Stimulated activated memory B cell treated with anti-CD40 and anti-IgM and Interleukin-4, amounts not matched to agents 10 μg/mL and 1 μg/mL and 100 μg/mL, for 72 hours (primary cell): ENCODE results near the gene NR2C2.
A peak's percentile ranks its signal among the peaks of the same experiment; 100 is the strongest.

Experiments
- ATAC-seq: fragments of 150-1000 bp; cut with Tn5 transposase; 2 replicates; pipeline ENCODE4 v1.10.0; 2021
- H3K27ac Mint-ChIP-seq: one replicate; pipeline ENCODE4 v1.8.0; 2022; ENCODE audit warnings: mild to moderate bottlenecking, mixed read lengths
- H3K27me3 Mint-ChIP-seq: one replicate; pipeline ENCODE4 v1.8.0; 2022; ENCODE audit warnings: mixed read lengths
- H3K36me3 Mint-ChIP-seq: one replicate; pipeline ENCODE4 v1.8.0; 2022; ENCODE audit warnings: mixed read lengths
- H3K4me1 Mint-ChIP-seq: one replicate; pipeline ENCODE4 v1.8.0; 2022; ENCODE audit warnings: mixed read lengths
- H3K4me3 Mint-ChIP-seq: one replicate; pipeline ENCODE4 v1.8.0; 2022; ENCODE audit warnings: mild to moderate bottlenecking, moderate library complexity, mixed read lengths
- H3K9me3 Mint-ChIP-seq: one replicate; pipeline ENCODE4 v1.8.0; 2022; ENCODE audit warnings: mixed read lengths

The NR2C2 gene

GRCh38 chr3:14933820-14934425 is 13.5 kb upstream of the NR2C2 start:
- no peak for ATAC-seq
- Mint-ChIP-seq H3K27ac (no peak overlapping the region), H3K36me3 (no peaks in the 10 kb centered on the region), H3K27me3 (no peaks in the 10 kb centered on the region), H3K4me1 (no peaks in the 10 kb centered on the region), H3K9me3 (no peaks in the 10 kb centered on the region), H3K4me3 (no peak overlapping the region)

DNA sequence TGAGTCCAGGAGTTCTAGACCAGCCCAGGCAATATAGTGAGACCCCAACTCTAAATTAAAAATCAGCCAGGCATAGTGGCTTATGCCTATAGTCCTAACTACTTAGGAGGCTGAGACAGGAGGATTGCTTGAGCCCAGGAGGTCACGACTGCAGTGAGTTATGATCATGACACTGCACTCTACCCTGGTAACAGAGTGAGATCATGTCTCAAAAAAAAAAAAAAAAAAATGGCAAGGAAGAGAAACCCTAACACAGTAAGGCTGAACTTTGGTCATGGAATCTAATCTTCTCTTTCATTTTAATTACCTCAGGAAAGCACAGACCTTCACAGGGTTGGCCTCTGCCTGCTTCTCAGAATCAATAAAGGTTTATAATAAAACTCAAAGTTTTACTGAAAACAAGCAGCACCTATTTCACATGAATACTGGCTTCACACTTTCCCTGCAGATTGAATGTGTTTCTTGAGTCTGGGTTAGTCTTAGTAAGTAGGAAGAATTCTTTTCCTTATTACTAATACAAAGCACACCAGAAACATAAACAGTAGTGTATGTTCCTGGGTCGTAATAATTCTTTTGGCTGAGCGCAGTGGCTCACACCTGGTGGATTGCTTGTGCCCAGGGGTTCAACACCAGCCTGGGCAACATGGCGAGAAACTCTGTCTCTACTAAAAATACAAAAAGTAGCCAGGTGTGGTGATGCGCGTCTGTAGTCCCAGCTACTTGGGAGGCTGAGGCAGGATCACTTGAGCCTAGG is 11.6 kb upstream of the NR2C2 start:
- H3K27ac Mint-ChIP-seq = no peak overlapping the region
- no peaks in the 10 kb centered on the region for H3K27me3 Mint-ChIP-seq
- H3K4me1 Mint-ChIP-seq = no peaks in the 10 kb centered on the region
- no peaks in the 10 kb centered on the region for H3K36me3 Mint-ChIP-seq
- H3K9me3 Mint-ChIP-seq = no peaks in the 10 kb centered on the region
- no peak overlapping the region for H3K4me3 Mint-ChIP-seq
- ATAC-seq = no peak

- H3K9me3 Mint-ChIP-seq = no peaks in the 10 kb centered on the region
- H3K36me3 Mint-ChIP-seq = no peaks in the 10 kb centered on the region
- ATAC-seq = no peak
- H3K4me3 Mint-ChIP-seq = no peak overlapping the region
- H3K27me3 Mint-ChIP-seq = no peaks in the 10 kb centered on the region
- no peak overlapping the region for H3K27ac Mint-ChIP-seq
- H3K4me1 Mint-ChIP-seq = peaks cover 7% of the 10 kb centered on the region
Measured at GRCh38 chr3:14938954-14939353, 8.4 kb upstream of the NR2C2 start.

DNA sequence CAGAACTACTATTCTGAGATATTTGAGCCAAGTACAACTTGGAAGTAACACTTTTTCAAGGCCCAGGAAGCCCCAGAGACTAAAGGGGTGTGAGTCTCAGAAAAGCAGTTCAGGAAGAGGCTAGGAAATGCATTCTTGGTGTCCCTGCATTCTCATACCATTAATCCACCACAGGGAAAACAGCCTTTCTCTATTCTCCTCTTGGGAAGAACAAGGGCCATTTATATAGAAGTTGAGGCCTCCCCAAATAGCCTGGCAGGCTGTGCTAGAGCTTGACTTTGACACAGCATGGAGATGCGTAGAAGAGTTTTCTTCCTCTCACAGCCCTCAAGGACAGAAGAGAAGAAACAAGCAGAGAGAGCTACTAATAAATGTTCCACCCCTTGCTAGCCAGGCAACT is 5.5 kb upstream of the NR2C2 start:
- Mint-ChIP-seq H3K4me1 (peaks cover 20% of the 10 kb centered on the region), H3K27me3 (no peaks in the 10 kb centered on the region), H3K9me3 (no peaks in the 10 kb centered on the region), H3K4me3 (no peak overlapping the region), H3K36me3 (peaks cover 6% of the 10 kb centered on the region), H3K27ac (no peak overlapping the region)
- ATAC-seq = no peak

GRCh38 chr3:14943042-14943441 is 4.3 kb upstream of the NR2C2 start:
- no peak overlapping the region for H3K4me3 Mint-ChIP-seq
- ATAC-seq = no peak
- no peaks in the 10 kb centered on the region for H3K9me3 Mint-ChIP-seq
- peaks cover 6% of the 10 kb centered on the region for H3K36me3 Mint-ChIP-seq
- no peak overlapping the region for H3K27ac Mint-ChIP-seq
- H3K4me1 Mint-ChIP-seq = peaks cover 22% of the 10 kb centered on the region
- H3K27me3 Mint-ChIP-seq = no peaks in the 10 kb centered on the region

- Mint-ChIP-seq H3K27ac (peak overlapping the region; percentile 99), H3K4me3 (peak overlapping the region; percentile 100), H3K9me3 (no peaks in the 10 kb centered on the region), H3K4me1 (peaks cover 36% of the 10 kb centered on the region), H3K27me3 (no peaks in the 10 kb centered on the region), H3K36me3 (peaks cover 6% of the 10 kb centered on the region)
- ATAC-seq = no peak
Measured at GRCh38 chr3:14946236-14946635, 1.1 kb upstream of the NR2C2 start.

- Mint-ChIP-seq H3K27me3 (no peaks in the 10 kb centered on the region), H3K9me3 (no peaks in the 10 kb centered on the region), H3K4me1 (peaks cover 39% of the 10 kb centered on the region), H3K27ac (peak overlapping the region; percentile 99), H3K4me3 (peak overlapping the region; percentile 100), H3K36me3 (peaks cover 6% of the 10 kb centered on the region)
- no peak for ATAC-seq
Measured at GRCh38 chr3:14946739-14947099, 664 bp upstream of the NR2C2 start.

GRCh38 chr3:14947886-14948608 is 664 bp downstream of the NR2C2 start:
- H3K9me3 Mint-ChIP-seq = no peaks in the 10 kb centered on the region
- H3K36me3 Mint-ChIP-seq = peaks cover 6% of the 10 kb centered on the region
- H3K4me1 Mint-ChIP-seq = peaks cover 48% of the 10 kb centered on the region
- peak overlapping the region; percentile 100 for H3K4me3 Mint-ChIP-seq
- H3K27ac Mint-ChIP-seq = peak overlapping the region; percentile 99
- no peaks in the 10 kb centered on the region for H3K27me3 Mint-ChIP-seq
- peak; percentile 96 for ATAC-seq

DNA sequence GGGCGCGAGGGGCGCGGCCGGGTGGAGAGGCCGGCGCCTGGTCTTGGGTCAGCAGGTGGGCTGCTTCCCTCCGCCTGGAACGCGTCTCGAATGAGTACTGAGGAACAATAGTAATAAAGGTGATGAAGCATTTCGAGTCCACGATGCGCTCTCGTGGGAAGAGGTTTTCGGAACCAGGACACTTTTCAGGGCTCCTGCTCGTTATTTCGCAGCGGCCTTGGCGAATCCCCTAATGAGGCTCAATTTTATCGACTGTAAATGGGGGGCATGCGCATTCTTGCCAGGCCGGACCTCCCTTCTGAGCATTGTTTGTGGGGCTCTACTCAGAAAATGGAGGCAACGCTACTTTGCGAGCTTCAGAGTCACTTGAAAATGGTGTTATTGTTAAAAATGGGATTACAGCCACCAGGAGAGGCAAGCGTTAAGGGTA is 1.2 kb downstream of the NR2C2 start:
- no peak for ATAC-seq
- H3K9me3 Mint-ChIP-seq = no peaks in the 10 kb centered on the region
- no peaks in the 10 kb centered on the region for H3K27me3 Mint-ChIP-seq
- peak overlapping the region; percentile 100 for H3K4me3 Mint-ChIP-seq
- H3K27ac Mint-ChIP-seq = peak overlapping the region; percentile 99
- peaks cover 44% of the 10 kb centered on the region for H3K4me1 Mint-ChIP-seq
- peaks cover 6% of the 10 kb centered on the region for H3K36me3 Mint-ChIP-seq

GRCh38 chr3:14949126-14949525 is 1.7 kb downstream of the NR2C2 start:
- peaks cover 44% of the 10 kb centered on the region for H3K4me1 Mint-ChIP-seq
- no peaks in the 10 kb centered on the region for H3K27me3 Mint-ChIP-seq
- H3K9me3 Mint-ChIP-seq = no peaks in the 10 kb centered on the region
- no peak for ATAC-seq
- H3K36me3 Mint-ChIP-seq = peaks cover 6% of the 10 kb centered on the region
- peak overlapping the region; percentile 99 for H3K27ac Mint-ChIP-seq
- H3K4me3 Mint-ChIP-seq = peak overlapping the region; percentile 100

DNA sequence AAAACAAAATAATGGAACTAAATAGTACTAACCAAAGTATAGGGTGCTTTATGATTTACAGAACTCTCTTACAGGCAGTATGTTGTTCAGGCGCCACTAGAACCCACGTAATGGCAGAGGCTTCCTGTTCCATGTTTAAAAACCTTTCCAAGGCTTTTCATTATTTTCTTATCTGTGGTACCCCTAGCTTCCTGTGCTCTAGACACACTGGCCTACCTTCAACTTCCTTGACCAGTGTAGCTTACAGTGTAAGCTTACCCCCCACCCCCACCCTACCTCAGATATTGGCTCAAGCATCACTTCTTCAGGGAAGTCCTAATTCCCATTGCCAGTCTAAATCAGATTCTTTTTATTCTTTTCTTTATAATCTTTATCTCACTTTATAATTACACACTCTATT is 2.9 kb downstream of the NR2C2 start:
- H3K27ac Mint-ChIP-seq = no peak overlapping the region

GRCh38 chr3:14957153-14957552 is 9.8 kb downstream of the NR2C2 start:
- H3K27ac Mint-ChIP-seq = peak overlapping the region; percentile 91
- ATAC-seq = no peak
- peaks cover 59% of the 10 kb centered on the region for H3K4me1 Mint-ChIP-seq
- peaks cover 13% of the 10 kb centered on the region for H3K36me3 Mint-ChIP-seq
- no peaks in the 10 kb centered on the region for H3K9me3 Mint-ChIP-seq
- no peaks in the 10 kb centered on the region for H3K27me3 Mint-ChIP-seq
- no peak overlapping the region for H3K4me3 Mint-ChIP-seq

More for the DNA sequence above, 2.9 kb downstream of the NR2C2 start:
- H3K27me3 Mint-ChIP-seq = no peaks in the 10 kb centered on the region
- no peaks in the 10 kb centered on the region for H3K9me3 Mint-ChIP-seq
- no peak for ATAC-seq
- peaks cover 6% of the 10 kb centered on the region for H3K36me3 Mint-ChIP-seq
- no peak overlapping the region for H3K4me3 Mint-ChIP-seq
- H3K4me1 Mint-ChIP-seq = peaks cover 55% of the 10 kb centered on the region

DNA sequence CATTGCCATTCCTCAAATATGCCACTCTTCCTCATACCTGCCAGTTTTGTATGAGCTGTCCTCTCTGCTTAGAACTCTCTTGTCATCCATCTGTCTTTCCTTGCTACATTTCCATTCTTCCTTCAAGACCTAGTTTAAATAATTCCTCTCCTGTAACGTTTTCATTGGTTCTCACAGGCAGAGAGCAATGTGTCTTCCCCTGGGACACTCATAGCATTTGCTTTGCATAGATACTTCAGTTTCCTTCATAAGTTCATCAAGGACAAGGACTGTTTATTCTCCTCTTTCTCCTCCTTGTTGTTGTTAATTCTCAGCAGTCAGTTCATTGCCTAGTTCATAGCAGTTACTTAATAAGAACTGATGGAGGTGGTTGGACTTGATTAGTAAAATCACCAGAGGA is 10.5 kb downstream of the NR2C2 start:
- H3K4me3 Mint-ChIP-seq = peak overlapping the region; percentile 11
- peaks cover 53% of the 10 kb centered on the region for H3K4me1 Mint-ChIP-seq
- no peaks in the 10 kb centered on the region for H3K27me3 Mint-ChIP-seq
- no peak for ATAC-seq
- peak overlapping the region; percentile 91 for H3K27ac Mint-ChIP-seq
- peaks cover 20% of the 10 kb centered on the region for H3K36me3 Mint-ChIP-seq
- no peaks in the 10 kb centered on the region for H3K9me3 Mint-ChIP-seq

DNA sequence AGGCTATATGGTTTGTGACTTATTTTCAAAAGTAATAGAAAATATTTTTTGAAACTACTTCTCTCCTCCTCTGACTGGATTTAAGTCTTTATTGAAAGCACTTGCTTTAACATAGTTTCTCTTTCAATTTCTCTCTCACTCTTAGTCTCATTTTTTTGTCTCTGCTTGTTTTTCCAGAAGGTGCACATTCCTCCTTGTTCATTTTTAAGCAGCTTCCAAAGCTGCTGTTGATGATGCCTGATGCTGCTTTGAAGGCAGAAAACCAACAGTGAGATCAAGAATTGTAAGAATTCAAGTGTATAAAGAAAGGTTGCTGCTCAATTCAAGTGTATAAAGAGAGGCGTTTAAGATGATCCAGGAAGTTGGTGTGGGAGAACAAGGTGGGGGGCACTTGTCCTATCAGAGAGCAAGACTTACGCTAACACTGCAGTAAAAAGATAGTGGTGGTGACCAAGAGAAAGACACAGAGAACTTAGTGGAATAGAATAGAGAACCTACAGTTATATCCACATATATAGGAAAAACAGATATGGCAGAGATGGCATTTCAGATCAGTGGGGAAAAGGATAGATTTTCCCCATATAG is 12.1 kb downstream of the NR2C2 start:
- H3K4me1 Mint-ChIP-seq = peaks cover 48% of the 10 kb centered on the region
- H3K36me3 Mint-ChIP-seq = peaks cover 21% of the 10 kb centered on the region
- peak overlapping the region; percentile 91 for H3K27ac Mint-ChIP-seq
- no peaks in the 10 kb centered on the region for H3K9me3 Mint-ChIP-seq
- H3K27me3 Mint-ChIP-seq = no peaks in the 10 kb centered on the region
- H3K4me3 Mint-ChIP-seq = peak overlapping the region; percentile 76
- no peak for ATAC-seq

DNA sequence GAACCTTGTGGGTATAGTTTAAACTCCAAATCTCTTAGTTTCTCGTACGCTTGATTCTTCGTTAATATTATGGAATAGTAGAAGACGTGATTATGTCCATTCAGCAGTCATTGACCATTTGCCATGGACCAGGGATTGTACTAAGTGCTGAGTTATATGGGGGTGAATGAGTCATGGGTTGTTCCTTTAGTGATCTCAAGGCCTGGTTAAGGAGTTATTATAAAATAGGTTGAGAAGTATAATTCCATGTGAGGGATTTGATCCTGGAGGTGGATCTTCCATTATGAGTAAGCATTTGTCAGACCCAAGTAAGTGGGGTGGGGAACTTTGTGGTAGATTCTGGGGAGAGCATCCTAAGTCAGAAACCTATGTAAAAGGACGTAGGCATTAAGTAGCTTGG is 15.4 kb downstream of the NR2C2 start:
- ATAC-seq = no peak
- H3K36me3 Mint-ChIP-seq = peaks cover 41% of the 10 kb centered on the region
- no peaks in the 10 kb centered on the region for H3K27me3 Mint-ChIP-seq
- H3K4me3 Mint-ChIP-seq = no peak overlapping the region
- no peak overlapping the region for H3K27ac Mint-ChIP-seq
- H3K9me3 Mint-ChIP-seq = peaks cover 4% of the 10 kb centered on the region
- H3K4me1 Mint-ChIP-seq = peaks cover 20% of the 10 kb centered on the region
